ENCODE data around the gene C16orf90.

The C16orf90 gene

DNA sequence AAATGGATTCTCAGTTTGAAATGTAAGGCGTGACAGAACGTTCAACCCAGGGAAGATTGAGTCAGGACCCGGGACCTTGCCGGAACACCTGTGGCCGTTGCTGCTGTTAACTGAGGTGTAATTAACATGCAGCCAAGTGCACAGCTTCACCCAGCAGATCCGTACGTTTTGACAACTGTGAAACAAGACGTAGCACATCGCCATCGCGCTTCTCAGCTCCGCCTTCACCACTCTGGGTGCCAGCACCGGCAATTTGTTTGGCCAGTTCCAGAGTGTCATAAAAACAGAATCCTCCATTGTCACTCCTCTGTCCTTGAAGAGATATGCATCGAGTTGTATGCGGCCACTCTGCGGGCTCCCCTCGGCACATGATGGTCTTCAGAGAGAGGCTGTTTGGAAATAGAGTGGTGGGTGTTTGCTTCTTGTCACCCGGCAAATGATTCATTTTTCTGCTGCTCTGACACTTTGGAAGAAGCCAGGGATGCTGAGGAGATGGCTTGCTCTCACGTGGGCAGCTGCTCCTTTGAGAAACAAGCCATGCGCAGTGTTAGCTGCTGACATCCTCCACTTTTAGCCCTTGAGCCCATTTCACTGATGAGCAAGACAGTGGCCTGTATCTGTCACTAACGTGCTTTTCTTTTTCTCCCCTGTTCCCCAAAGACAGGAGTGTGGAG lies 29.2 kb downstream of the C16orf90 start:
- ATAC-seq (ENCODE audit: insufficient read depth, low read depth), result no peak
- Histone ChIP-seq H4K20me1 (ENCODE audit: insufficient read depth, low read length) (peaks cover 73% of the 10 kb centered on the region), H3K9me3 (ENCODE audit: insufficient read depth, low read length, severe bottlenecking) (no peaks in the 10 kb centered on the region), H3K27ac (ENCODE audit: low read length) (no peak overlapping the region), H3K36me3 (ENCODE audit: insufficient read depth, low read length) (peaks cover 22% of the 10 kb centered on the region), H3K9ac (ENCODE audit: low read depth, low read length) (no peak overlapping the region), H2AFZ (ENCODE audit: low read depth, low read length) (no peak overlapping the region), H3K4me1 (ENCODE audit: insufficient read depth, low read length) (peaks cover 43% of the 10 kb centered on the region), H3K79me2 (ENCODE audit: insufficient read depth, low read length) (peaks cover 100% of the 10 kb centered on the region), H3K4me2 (ENCODE audit: insufficient read depth, low read length) (no peak overlapping the region), H3K4me3 (ENCODE audit: low read depth in 1 of 2, low read length in 2 of 2) (no peak overlapping the region), H3K27me3 (ENCODE audit: insufficient read depth, low read length, poor library complexity) (no peaks in the 10 kb centered on the region)
- no peak for TF ChIP-seq CTCF (IDR thresholded peaks at IDR 0.05; ENCODE audit: borderline replicate concordance, extremely low read depth, low read length, poor library complexity, severe bottlenecking)
- no peak for TF ChIP-seq EZH2 (IDR thresholded peaks at IDR 0.05; ENCODE audit: borderline replicate concordance, low read depth, low read length, severe bottlenecking)
- no peak for DNase-seq

DNA sequence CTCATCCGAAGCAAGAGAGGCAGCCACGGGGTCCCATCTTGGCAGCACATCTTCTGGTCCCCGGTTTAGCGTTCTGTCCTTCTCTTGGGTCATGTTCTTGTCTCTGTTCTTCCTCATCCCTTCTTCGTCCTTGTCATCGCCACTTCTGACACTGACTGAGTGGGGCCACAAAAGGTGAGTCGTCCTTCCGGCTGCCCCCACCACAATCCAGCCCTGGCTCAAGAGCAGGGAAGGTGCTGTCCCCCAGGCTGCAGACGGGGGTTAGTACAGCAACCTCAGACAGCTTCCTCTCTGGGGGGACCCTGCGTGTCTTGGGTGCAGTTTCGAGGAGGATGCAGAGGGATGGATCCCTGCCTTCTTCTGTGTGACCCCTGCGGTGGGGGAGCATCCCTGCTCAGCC lies 30.0 kb downstream of the C16orf90 start:
- Histone ChIP-seq H2AFZ (ENCODE audit: low read depth, low read length) (no peak overlapping the region), H3K27ac (ENCODE audit: low read length) (no peak overlapping the region), H3K27me3 (ENCODE audit: insufficient read depth, low read length, poor library complexity) (no peaks in the 10 kb centered on the region), H3K4me3 (ENCODE audit: low read depth in 1 of 2, low read length in 2 of 2) (no peak overlapping the region), H3K36me3 (ENCODE audit: insufficient read depth, low read length) (peaks cover 22% of the 10 kb centered on the region), H3K9me3 (ENCODE audit: insufficient read depth, low read length, severe bottlenecking) (no peaks in the 10 kb centered on the region), H3K4me1 (ENCODE audit: insufficient read depth, low read length) (peaks cover 50% of the 10 kb centered on the region), H3K79me2 (ENCODE audit: insufficient read depth, low read length) (peaks cover 100% of the 10 kb centered on the region), H3K9ac (ENCODE audit: low read depth, low read length) (no peak overlapping the region), H3K4me2 (ENCODE audit: insufficient read depth, low read length) (no peak overlapping the region), H4K20me1 (ENCODE audit: insufficient read depth, low read length) (peaks cover 74% of the 10 kb centered on the region)
- no peak for ATAC-seq (ENCODE audit: insufficient read depth, low read depth)
- TF ChIP-seq EZH2 (IDR thresholded peaks at IDR 0.05; ENCODE audit: borderline replicate concordance, low read depth, low read length, severe bottlenecking), result no peak
- DNase-seq, result no peak

DNA sequence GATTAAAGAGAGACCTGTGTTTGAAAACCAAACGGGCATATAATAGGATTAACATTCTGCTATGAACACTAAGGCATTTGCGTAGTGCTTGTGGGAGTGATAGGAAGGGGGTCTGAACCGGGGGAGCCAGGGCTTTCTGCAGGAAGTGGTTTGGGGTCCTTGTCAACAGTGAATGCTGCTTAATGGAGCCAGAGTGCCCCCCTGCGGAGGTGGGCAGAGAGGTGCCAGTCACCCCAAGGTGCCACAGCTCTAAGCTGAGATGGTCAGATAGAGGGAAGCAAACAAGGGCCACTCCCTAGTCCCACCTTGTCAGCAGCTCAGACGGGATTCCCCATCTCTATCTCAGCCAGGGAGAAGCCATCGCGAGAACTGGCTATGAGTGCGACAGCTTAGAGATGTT lies 34.1 kb downstream of the C16orf90 start:
- H3K79me2 ChIP-seq (ENCODE audit: insufficient read depth, low read length), result peaks cover 91% of the 10 kb centered on the region
- H3K36me3 ChIP-seq (ENCODE audit: insufficient read depth, low read length), result peaks cover 14% of the 10 kb centered on the region
- H2AFZ ChIP-seq (ENCODE audit: low read depth, low read length), result no peak overlapping the region

More for the DNA sequence above, 34.1 kb downstream of the C16orf90 start:
- Histone ChIP-seq H3K9me3 (ENCODE audit: insufficient read depth, low read length, severe bottlenecking) (no peaks in the 10 kb centered on the region), H3K4me2 (ENCODE audit: insufficient read depth, low read length) (peak overlapping the region; percentile 34; the same call in 1 of the 2 replicates), H3K27me3 (ENCODE audit: insufficient read depth, low read length, poor library complexity) (no peaks in the 10 kb centered on the region), H3K27ac (ENCODE audit: low read length) (peak overlapping the region; percentile 54), H3K9ac (ENCODE audit: low read depth, low read length) (no peak overlapping the region), H3K4me1 (ENCODE audit: insufficient read depth, low read length) (peaks cover 65% of the 10 kb centered on the region), H3K4me3 (ENCODE audit: low read depth in 1 of 2, low read length in 2 of 2) (no peak overlapping the region), H4K20me1 (ENCODE audit: insufficient read depth, low read length) (peaks cover 50% of the 10 kb centered on the region)
- TF ChIP-seq CTCF (IDR thresholded peaks at IDR 0.05; ENCODE audit: borderline replicate concordance, extremely low read depth, low read length, poor library complexity, severe bottlenecking) (peak; percentile 29), EZH2 (IDR thresholded peaks at IDR 0.05; ENCODE audit: borderline replicate concordance, low read depth, low read length, severe bottlenecking) (no peak)
- DNase-seq, result peak; percentile 57
- no peak for ATAC-seq (ENCODE audit: insufficient read depth, low read depth)
